ENCODE data around the gene LZTS3.
"Not testable (repeated sequence)": the region's sequence is repeated elsewhere in the genome, so short reads cannot be mapped to it uniquely, and the experiment has no call there.

Gene LZTS3

GRCh38 chr20:3133155-3133554 is 40.2 kb downstream of the LZTS3 start:
- no peak for DNase-seq

- DNase-seq, result no peak
Measured at GRCh38 chr20:3130051-3130600, 43.2 kb downstream of the LZTS3 start.

GRCh38 chr20:3129094-3129493 is 44.3 kb downstream of the LZTS3 start:
- DNase-seq, result no peak

- peak in 1 of 3 experiments; percentile 19 for DNase-seq
Measured at GRCh38 chr20:3128275-3128984, 44.9 kb downstream of the LZTS3 start.

- DNase-seq, result no peak
Measured at GRCh38 chr20:3126527-3126859, 46.9 kb downstream of the LZTS3 start.

GRCh38 chr20:3125776-3126526 is 47.4 kb downstream of the LZTS3 start:
- not testable (repeated sequence) for DNase-seq

- DNase-seq, result not testable (repeated sequence)
Measured at GRCh38 chr20:3124773-3125560, 48.4 kb downstream of the LZTS3 start.

- DNase-seq, result not testable (repeated sequence)
Measured at GRCh38 chr20:3124163-3124562, 49.2 kb downstream of the LZTS3 start.

- DNase-seq, result peak in 2 of 3 experiments; percentile 50 to 86
Measured at GRCh38 chr20:3123542-3123941, 49.8 kb downstream of the LZTS3 start.

GRCh38 chr20:3121955-3122610 is 51.3 kb downstream of the LZTS3 start:
- DNase-seq, result no peak

GRCh38 chr20:3121271-3121911 is 52.0 kb downstream of the LZTS3 start:
- DNase-seq, result no peak

- no peak for DNase-seq
Measured at GRCh38 chr20:3119044-3119443, 54.3 kb downstream of the LZTS3 start.

GRCh38 chr20:3117839-3118379 is 55.4 kb downstream of the LZTS3 start:
- not testable (repeated sequence) for DNase-seq

GRCh38 chr20:3116341-3116740 is 57.0 kb downstream of the LZTS3 start:
- no peak for DNase-seq

- DNase-seq, result peak; percentile 46 to 80 (median 78)
Measured at GRCh38 chr20:3115190-3116107, 57.9 kb downstream of the LZTS3 start.
